A673 (cell line): ENCODE data around the gene THUMPD3. TPM values are rescaled to one million over a fixed set of nuclear protein-coding genes. Genes with fewer than 3 reads are reported as not detected.

Source experiments
- BruUV-seq: library from RNA; stranded (reverse); fragments of 400-500 nt; replicated peaks from 2 replicates; lab custom pipeline; 2021; lab: Mats Ljungman, UMichigan
- CTCF ChIA-PET: fragments of 300-600 bp; sonication (Branson Sonifier 250); formaldehyde crosslinking; loops from one replicate; lab custom pipeline; 2022; ENCODE audit warnings: antibody characterized with exemption; lab: Charles Lee
- POLR2A ChIA-PET: fragments of 300-600 bp; sonication (Branson Sonifier 250); formaldehyde crosslinking; loops from one replicate; lab custom pipeline; 2022; ENCODE audit warnings: antibody characterized with exemption; ENCODE audit not compliant: low non-redundant PET; lab: Charles Lee
- DNase-seq: peaks from one replicate; pipeline ENCODE4 v3.0.0-alpha.2; 2015; ENCODE audit warnings: low spot score
- H3K27ac ChIP-seq: fragments of 200-600 bp; sonication (generic); 2 replicates; pipeline ENCODE4 v1.5.1; 2016; ENCODE audit warnings: mixed run types, low read depth, mild to moderate bottlenecking, mixed read lengths, antibody characterized with exemption, low read length; ENCODE audit not compliant: poor library complexity, severe bottlenecking
- H3K27me3 ChIP-seq: fragments of 200-600 bp; sonication (generic); replicated peaks from 2 replicates; pipeline ENCODE4 v1.6.1; 2017; ENCODE audit warnings: mixed run types, low read depth, mild to moderate bottlenecking, mixed read lengths, antibody characterized with exemption, low read length; ENCODE audit not compliant: insufficient read depth, poor library complexity
- H3K36me3 ChIP-seq: fragments of 200-600 bp; sonication (generic); 2 replicates; pipeline ENCODE4 v1.6.1; 2016; ENCODE audit warnings: mixed run types, mild to moderate bottlenecking, mixed read lengths, antibody characterized with exemption, low read length; ENCODE audit not compliant: insufficient read depth, poor library complexity, severe bottlenecking
- H3K4me1 ChIP-seq: fragments of 200-600 bp; sonication (generic); 2 replicates; pipeline ENCODE4 v1.6.1; 2017; ENCODE audit warnings: mixed run types, mild to moderate bottlenecking, mixed read lengths, antibody characterized with exemption, low read length; ENCODE audit not compliant: insufficient read depth, poor library complexity, severe bottlenecking
- H3K4me3 ChIP-seq: fragments of 200-600 bp; sonication (generic); 2 replicates; pipeline ENCODE4 v1.5.1; 2016; ENCODE audit warnings: low read depth, mixed run types, mild to moderate bottlenecking, mixed read lengths, low read length; ENCODE audit not compliant: poor library complexity, severe bottlenecking
- H3K9me3 ChIP-seq: fragments of 200-600 bp; sonication (generic); 2 replicates; pipeline ENCODE4 v1.6.1; 2016; ENCODE audit warnings: mixed run types, low read depth, mild to moderate bottlenecking, mixed read lengths, antibody characterized with exemption, low read length; ENCODE audit not compliant: poor library complexity, severe bottlenecking
- EZH2 ChIP-seq: fragments of 200-600 bp; sonication (generic); IDR thresholded peaks from 2 replicates; pipeline ENCODE4 v1.6.1; 2017; ENCODE audit warnings: borderline replicate concordance, low read depth, mild to moderate bottlenecking, mixed read lengths, antibody characterized with exemption, low read length; ENCODE audit not compliant: poor library complexity, severe bottlenecking
- intact Hi-C: fragments of 100-400 bp; cut with micrococcal nuclease; formaldehyde crosslinking; loops from one replicate; pipeline ENCODE4 v1.10.0; 2022; ENCODE audit not compliant: unreplicated experiment
- total RNA-seq: library from RNA; stranded (reverse); gene quantifications from 2 replicates; pipeline ENCODE4 v1.2.3, GENCODE V29; 2021
- TF ChIP-seq, protein P1 (sequence below): fragments of 300-800, 200-600 bp; sonication (generic); conservative IDR thresholded peaks from 2 replicates; pipeline ENCODE4 v1.5.1; 2017; ENCODE audit warnings: low read depth, mild to moderate bottlenecking, antibody characterized with exemption, low read length, moderate library complexity, mixed read lengths

The THUMPD3 gene
- total RNA-seq, 1 experiment from 2014 or later: 84.6 TPM

DNA sequence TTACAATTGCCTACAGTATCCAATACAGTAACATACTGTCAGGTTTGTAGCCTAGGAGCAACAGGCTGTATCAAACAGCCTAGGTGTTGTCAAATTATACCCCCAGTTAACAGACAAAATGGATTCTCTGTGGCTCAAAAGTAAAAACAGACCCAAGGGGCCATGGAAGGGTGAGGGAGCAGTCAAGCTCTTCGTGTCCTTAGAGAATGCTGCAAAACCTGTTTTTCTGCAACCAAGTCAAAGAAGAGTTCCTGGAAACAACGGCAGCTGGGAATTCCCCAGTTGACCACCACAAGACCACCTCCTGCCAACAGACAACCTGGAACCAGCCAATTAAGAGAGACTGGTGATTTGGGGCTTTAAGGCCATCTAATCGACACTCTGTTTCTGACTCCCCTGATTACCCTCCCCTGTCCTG lies 11.1 kb upstream of the THUMPD3 start:
- BruUV-seq: no TSS peak
- Histone ChIP-seq H3K9me3 (no peaks in the 10 kb centered on the region), H3K4me3 (no peak overlapping the region), H3K36me3 (no peaks in the 10 kb centered on the region), H3K27me3 (no peaks in the 10 kb centered on the region), H3K4me1 (no peaks in the 10 kb centered on the region), H3K27ac (no peak overlapping the region)
- intact Hi-C loops: no loop called here
- ChIA-PET POLR2A (no interaction called here), CTCF (no interaction called here)
- TF ChIP-seq EZH2: no peak
- TF ChIP-seq, protein P1, sequence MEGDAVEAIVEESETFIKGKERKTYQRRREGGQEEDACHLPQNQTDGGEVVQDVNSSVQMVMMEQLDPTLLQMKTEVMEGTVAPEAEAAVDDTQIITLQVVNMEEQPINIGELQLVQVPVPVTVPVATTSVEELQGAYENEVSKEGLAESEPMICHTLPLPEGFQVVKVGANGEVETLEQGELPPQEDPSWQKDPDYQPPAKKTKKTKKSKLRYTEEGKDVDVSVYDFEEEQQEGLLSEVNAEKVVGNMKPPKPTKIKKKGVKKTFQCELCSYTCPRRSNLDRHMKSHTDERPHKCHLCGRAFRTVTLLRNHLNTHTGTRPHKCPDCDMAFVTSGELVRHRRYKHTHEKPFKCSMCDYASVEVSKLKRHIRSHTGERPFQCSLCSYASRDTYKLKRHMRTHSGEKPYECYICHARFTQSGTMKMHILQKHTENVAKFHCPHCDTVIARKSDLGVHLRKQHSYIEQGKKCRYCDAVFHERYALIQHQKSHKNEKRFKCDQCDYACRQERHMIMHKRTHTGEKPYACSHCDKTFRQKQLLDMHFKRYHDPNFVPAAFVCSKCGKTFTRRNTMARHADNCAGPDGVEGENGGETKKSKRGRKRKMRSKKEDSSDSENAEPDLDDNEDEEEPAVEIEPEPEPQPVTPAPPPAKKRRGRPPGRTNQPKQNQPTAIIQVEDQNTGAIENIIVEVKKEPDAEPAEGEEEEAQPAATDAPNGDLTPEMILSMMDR: no peak
- DNase-seq: no peak

DNA sequence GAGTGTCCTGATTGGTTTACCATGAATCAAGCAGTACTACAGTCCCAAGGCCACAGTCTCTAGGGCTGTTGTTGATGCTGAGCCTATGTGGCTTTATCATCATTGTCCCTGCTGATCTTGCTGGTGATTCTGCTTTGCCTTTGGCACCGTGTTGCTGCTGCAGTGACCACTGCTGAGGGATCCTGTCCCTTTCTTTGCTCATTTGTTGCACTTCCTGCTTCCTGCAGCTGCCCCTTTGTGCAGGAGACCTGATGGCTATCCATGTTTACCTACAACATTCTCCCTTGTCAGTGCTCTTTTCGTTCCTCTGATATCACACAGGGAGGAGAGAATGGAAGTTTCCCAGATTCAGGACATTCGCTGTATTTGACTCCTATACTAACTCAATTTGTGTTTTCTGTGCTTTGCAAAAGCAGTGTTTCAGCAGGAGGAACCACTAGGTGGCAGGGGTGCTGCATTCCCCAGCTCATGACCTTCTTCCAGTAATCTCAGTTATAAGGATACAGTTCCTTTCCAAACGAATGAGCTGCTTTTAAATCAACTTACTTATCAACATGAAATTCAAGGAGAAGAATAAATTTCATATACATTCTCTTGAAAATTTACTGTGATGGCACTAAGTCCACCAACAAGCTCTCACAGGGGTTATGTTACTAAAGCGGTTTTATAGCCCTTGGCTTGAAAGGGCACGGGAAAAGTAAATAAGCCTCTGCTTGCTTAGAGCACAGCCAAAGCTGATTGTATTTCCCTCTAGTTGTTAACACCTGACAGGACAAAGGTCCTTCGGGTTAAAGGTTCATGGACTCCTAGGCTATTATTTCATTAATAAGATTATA lies 9.7 kb upstream of the THUMPD3 start:
- TF ChIP-seq EZH2: no peak
- TF ChIP-seq, protein P1: peak; percentile 91
- peak; percentile 68 for DNase-seq
- Histone ChIP-seq H3K9me3 (no peaks in the 10 kb centered on the region), H3K4me1 (no peaks in the 10 kb centered on the region), H3K4me3 (no peak overlapping the region), H3K27me3 (no peaks in the 10 kb centered on the region), H3K36me3 (no peaks in the 10 kb centered on the region), H3K27ac (no peak overlapping the region)
- ChIA-PET POLR2A (no interaction called here), CTCF (interaction anchor here (0.5 to 0.8 kb wide), 5 partner anchors 27 to 363 kb away, joined by 3 to 7 read pairs (median 3); no protein-coding TSS in a partner anchor)
- no TSS peak for BruUV-seq
- intact Hi-C loops: loop anchor here (1.0 kb wide), 1 partner anchor 147 kb away; no protein-coding TSS in a partner anchor

DNA sequence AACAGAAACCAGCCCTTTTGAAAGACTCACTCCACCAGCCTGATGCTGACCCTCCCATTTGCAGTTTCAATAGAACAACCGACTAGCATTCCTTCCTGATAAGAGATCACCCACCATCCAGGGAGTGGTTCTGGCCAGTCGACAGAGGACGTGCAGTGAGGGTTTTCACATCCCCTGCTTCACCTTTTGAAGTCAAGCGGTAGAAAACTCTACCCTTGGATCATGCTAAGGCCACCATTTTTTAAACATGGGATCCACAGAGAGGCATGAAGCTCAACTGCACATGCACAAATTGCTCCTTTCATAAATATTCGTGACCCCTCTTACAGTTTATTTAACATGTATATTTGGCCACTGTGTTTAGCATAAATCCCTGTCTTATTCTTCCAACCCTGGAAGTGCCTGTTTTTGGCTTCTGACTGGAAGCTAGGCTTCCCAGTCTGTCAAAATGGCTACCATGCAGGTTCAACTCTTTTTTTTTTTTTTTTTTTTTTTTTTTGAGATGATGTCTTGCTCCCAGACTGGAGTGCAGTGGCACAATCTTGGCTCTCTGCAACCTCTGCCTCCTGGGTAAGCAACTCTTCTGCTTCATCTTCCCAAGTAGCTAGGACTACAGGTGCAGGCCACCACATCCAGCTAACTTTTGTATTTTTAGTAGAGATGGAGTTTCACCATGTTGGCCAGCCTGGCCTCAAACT lies 1.0 kb upstream of the THUMPD3 start:
- intact Hi-C loops: loop anchor here (2.0 kb wide), 2 partner anchors 35 to 61 kb away; partner anchors contain the start of gene SETD5
- TF ChIP-seq, protein P1: no peak
- no peak for TF ChIP-seq EZH2
- Histone ChIP-seq H3K4me3 (no peak overlapping the region), H3K27me3 (no peaks in the 10 kb centered on the region), H3K9me3 (no peaks in the 10 kb centered on the region), H3K27ac (no peak overlapping the region), H3K36me3 (peaks cover 23% of the 10 kb centered on the region), H3K4me1 (peaks cover 11% of the 10 kb centered on the region)
- POLR2A ChIA-PET: no interaction called here
- no peak for DNase-seq
- no TSS peak for BruUV-seq
- CTCF ChIA-PET: no interaction called here
